Measurements from ENCODE around the gene ADAMTS9.

DNA sequence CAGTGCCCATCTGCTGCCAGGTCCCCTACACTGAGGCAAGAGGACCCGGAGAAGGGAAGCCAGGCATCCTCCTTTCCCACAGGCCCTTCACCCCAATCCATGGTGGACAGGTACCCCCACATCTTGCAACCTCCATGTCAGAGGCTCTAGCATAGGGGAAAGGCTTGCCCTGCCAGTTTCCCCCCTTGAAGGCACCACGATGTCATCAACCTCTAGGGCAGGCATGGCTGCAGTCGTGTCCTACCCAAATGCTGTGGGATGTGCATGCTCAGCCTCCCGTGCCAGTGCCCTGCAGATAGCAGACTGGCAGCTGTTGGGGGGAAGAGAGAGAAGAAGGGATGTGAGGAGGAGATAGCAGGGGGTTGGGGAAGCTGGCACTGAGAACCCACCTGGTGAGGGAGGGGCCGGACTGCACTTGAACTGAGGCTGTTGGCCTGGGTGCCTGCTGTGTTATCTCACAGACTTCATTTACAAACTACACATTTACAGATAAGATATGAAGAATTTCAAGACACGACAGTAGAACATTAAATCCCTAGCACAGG lies 197.5 kb downstream of the ADAMTS9 start:
- no peak for TF ChIP-seq EP300 (IDR thresholded peaks at IDR 0.05)
- TF ChIP-seq, protein P1, sequence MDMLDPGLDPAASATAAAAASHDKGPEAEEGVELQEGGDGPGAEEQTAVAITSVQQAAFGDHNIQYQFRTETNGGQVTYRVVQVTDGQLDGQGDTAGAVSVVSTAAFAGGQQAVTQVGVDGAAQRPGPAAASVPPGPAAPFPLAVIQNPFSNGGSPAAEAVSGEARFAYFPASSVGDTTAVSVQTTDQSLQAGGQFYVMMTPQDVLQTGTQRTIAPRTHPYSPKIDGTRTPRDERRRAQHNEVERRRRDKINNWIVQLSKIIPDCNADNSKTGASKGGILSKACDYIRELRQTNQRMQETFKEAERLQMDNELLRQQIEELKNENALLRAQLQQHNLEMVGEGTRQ (IDR thresholded peaks at IDR 0.05) = no peak
- TF ChIP-seq RFX5 (IDR thresholded peaks at IDR 0.05) = no peak
- TF ChIP-seq, protein P2, sequence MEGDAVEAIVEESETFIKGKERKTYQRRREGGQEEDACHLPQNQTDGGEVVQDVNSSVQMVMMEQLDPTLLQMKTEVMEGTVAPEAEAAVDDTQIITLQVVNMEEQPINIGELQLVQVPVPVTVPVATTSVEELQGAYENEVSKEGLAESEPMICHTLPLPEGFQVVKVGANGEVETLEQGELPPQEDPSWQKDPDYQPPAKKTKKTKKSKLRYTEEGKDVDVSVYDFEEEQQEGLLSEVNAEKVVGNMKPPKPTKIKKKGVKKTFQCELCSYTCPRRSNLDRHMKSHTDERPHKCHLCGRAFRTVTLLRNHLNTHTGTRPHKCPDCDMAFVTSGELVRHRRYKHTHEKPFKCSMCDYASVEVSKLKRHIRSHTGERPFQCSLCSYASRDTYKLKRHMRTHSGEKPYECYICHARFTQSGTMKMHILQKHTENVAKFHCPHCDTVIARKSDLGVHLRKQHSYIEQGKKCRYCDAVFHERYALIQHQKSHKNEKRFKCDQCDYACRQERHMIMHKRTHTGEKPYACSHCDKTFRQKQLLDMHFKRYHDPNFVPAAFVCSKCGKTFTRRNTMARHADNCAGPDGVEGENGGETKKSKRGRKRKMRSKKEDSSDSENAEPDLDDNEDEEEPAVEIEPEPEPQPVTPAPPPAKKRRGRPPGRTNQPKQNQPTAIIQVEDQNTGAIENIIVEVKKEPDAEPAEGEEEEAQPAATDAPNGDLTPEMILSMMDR (IDR thresholded peaks at IDR 0.05) = no peak
- no peak for TF ChIP-seq EHMT2 (IDR thresholded peaks at IDR 0.05; ENCODE audit: low read depth)
